WI38 (cell line): ENCODE measurements around the gene FRS2.
"Not testable (repeated sequence)": the region's sequence is repeated elsewhere in the genome, so short reads cannot be mapped to it uniquely, and the experiment has no call there.

ENCODE experiments used
- H3K4me3 ChIP-seq: 2 replicates; pipeline ENCODE4 v1.5.1; 2011; ENCODE audit warnings: low read depth, mild to moderate bottlenecking, control low read depth, low read length
- CTCF ChIP-seq: IDR thresholded peaks from 2 replicates; pipeline ENCODE4 v1.5.1; 2012; ENCODE audit warnings: low read depth, mild to moderate bottlenecking, control low read depth, low read length

Gene FRS2

GRCh38 chr12:69601962-69602685 is 131.9 kb downstream of the FRS2 start:
- no peak for TF ChIP-seq CTCF
- no peak overlapping the region for H3K4me3 ChIP-seq

GRCh38 chr12:69602954-69603353 is 132.8 kb downstream of the FRS2 start:
- TF ChIP-seq CTCF, result no peak
- H3K4me3 ChIP-seq, result no peak overlapping the region

DNA sequence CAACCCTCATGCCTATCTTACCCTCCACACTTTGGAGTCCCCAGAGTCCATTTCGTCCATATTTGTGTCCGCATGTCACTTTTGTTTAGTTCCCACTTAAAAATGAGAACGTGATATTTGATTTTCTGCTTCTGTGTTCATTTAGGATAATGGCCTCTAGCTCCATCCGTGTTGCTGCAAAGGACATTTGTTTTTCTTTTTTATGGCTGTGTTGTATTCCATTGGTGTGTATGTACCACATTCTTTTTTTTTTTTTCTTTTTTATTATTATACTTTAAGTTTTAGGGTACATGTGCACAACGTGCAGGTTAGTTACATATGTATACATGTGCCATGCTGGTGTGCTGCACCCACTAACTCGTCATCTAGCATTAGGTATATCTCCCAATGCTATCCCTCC is 133.4 kb downstream of the FRS2 start:
- H3K4me3 ChIP-seq, result not testable (repeated sequence)

- H3K4me3 ChIP-seq, result not testable (repeated sequence)
These were observed 134.1 kb downstream of the FRS2 start for GRCh38 chr12:69604275-69604674.

DNA sequence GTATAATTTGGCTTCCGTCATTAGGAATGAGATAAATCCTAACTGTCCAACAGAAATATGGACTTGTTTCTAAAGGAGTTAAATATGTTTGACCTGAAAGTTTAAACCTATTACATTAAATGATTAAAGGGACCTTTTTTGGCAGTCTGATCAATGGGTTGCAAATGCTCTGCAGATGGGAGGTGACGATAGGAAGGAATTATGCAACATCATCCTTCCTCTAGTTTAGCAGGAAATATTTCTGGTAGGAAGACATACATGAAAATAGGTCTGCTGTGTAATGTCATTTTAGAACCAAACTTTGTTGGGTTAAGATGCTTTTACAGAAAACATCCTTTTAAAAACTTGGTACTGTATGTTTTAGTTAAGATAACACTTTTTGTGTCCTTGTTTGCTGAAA is 137.9 kb downstream of the FRS2 start:
- H3K4me3 ChIP-seq, result no peak overlapping the region
- TF ChIP-seq CTCF, result no peak

DNA sequence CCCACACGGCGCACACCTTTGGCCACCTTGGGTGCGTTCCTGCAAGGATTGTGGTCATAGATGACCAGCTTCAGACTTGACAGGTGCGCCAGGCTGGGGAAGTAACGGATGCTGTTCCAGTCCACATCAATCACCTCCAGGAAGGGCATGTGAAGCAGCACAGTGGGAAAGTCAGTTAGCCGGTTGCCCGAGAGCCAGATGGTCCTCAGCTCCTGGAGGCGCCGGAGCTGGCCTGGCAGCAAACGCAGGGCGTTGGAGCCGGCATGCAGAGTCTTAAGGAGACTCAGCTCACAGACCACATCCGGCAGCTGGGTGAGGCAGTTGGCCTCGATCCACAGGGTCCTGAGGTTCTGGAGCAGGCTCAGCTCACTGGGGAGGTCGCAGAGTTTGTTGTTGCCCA is 139.9 kb downstream of the FRS2 start:
- H3K4me3 ChIP-seq, result no peak overlapping the region
- TF ChIP-seq CTCF, result no peak

- H3K4me3 ChIP-seq, result no peak within 1 kb of the TSS
- TF ChIP-seq CTCF, result no peak
These were observed 140.5 kb downstream of the FRS2 start, which contains the start of gene LRRC10 for GRCh38 chr12:69610729-69611128. LRRC10 (minus strand) TSS chr12:69610907; CDS start chr12:69610838, 69 bp downstream.

- TF ChIP-seq CTCF, result no peak
- no peak overlapping the region for H3K4me3 ChIP-seq
These were observed 143.2 kb downstream of the FRS2 start for GRCh38 chr12:69613351-69613750.
